G401.6 (cell line): ENCODE measurements around the gene ZSCAN2.

Experiments used
- FAIRE-seq: peaks from 2 replicates; lab custom pipeline; 2012; peaks lifted over from hg19 to GRCh38; lab: Jason Lieb, UNC

The ZSCAN2 gene

DNA sequence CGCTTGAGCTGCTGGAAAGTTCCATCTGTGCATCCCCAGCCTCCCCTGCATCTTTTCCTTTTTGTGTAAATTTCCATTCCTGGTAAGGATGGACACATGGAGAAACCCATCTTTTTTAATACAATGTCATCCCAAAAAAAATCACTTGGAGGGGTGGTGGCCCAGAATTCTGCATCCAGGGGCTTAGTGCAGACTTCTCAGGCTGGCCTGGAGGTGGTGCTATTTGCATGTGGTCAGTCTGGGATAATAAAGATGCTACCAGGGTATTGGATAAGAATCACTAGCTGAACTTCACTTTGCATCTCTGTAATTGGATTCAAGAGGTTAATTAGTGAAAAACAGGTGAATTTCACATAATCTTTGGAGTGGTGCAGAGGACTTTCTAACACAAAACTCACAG, 1.8 kb upstream of the ZSCAN2 start:
- no peak for FAIRE-seq

- FAIRE-seq = no peak
Measured at GRCh38 chr15:84599906-84600305, 903 bp upstream of the ZSCAN2 start.

GRCh38 chr15:84600331-84600686, 500 bp upstream of the ZSCAN2 start:
- peak; percentile 59 for FAIRE-seq

GRCh38 chr15:84601555-84601838, 688 bp downstream of the ZSCAN2 start:
- no peak for FAIRE-seq

- FAIRE-seq = no peak
Measured at GRCh38 chr15:84603630-84604379, 3.0 kb downstream of the ZSCAN2 start.

- FAIRE-seq = no peak
Measured at GRCh38 chr15:84604826-84605553, 4.2 kb downstream of the ZSCAN2 start.

DNA sequence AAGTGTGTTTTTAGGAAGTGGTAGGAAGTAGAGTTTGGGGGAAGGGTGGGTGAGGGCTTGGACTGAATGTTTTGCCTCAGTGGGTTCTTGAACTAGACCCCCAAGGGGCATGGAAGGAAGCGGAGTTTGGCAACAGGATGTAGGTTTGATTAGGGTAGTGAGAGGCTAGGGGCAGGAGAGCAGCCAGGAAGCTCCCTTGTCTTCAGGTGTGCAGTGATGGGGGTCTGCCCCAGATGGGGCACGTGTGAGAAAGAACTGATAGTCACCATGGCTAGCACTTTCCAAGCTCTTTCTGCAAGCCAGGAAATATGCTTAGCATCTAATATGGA, 4.7 kb downstream of the ZSCAN2 start:
- no peak for FAIRE-seq

DNA sequence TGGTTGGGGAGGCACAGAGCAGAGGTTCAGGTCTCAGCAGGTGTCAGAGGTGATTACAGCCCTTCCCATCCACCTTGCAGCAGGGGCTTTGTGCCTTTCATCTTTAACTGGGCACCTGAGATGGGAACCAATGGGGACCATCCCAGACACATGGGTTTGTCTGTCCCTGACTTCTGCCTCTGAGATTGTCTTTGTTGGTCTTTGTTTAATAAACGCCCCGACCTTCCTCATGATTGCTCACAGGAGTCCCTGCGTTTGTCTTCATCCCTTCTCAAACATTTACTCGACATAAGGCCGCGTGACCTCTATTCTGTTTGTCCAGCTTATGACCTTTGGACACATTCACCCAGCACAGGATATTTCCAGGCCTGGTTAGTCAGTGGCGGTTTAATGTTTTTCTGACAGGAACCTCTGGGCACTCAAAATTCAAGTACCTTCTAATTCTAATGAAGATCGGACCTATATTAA, 5.9 kb downstream of the ZSCAN2 start:
- FAIRE-seq = no peak

DNA sequence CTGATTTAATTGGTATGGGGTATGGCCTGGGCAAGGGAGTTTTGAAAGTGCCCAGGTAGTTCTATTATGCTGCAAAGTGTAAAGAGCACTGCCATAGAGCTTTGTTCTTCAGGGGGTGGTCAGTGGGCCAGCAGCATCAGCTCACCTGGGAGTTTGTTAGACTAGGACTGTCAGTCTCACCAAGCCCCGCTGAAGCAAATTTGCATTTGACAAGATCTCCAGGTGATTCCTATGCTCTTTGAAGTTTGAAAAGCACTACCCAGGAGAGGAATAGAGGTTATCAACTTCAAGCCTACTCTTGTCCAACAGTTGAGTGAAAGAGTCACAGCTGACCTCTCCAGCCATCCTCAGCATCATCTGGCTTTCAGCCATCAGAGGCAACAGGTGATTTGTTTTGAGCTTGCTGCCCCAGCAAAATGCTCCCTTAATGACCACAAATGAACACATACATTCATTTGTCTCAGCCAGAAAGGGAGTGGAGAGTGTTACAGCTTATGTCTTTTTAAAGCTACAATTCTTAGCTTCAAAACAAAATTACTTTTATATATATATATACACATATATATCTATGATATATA, 8.0 kb downstream of the ZSCAN2 start:
- FAIRE-seq = no peak

DNA sequence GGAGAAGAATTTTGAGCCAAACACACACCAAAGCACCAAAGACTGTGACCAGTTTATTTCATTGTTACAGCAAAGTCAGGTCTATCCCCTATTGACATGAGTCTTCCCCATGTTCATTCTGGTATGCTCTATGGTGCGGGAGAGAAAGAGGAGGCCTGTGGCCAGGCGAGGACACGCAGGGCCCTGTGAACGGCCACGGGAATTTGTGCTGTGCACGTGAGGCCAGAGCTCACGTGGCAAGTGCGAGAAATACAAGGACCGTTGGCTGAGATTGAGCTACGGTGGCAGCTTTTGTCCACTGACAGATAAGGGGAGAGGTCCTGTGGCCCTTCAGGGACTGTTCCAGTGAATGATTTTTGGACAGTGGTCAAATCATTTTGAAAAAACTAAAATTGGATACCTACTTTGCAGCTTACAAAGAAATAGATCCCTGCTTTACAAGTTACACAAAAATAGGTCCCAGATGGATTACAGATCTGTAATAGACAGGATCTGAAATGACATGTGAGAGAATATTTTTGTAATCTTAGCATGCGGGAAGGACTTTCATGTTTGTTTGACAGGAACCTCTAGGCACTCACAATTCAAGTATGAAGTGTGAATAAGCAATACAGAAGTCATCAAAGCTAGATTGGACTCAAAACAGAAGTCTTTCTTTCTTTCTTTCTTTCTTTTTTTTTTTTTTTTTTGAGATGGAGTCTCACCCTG, 9.2 kb downstream of the ZSCAN2 start:
- FAIRE-seq = no peak

DNA sequence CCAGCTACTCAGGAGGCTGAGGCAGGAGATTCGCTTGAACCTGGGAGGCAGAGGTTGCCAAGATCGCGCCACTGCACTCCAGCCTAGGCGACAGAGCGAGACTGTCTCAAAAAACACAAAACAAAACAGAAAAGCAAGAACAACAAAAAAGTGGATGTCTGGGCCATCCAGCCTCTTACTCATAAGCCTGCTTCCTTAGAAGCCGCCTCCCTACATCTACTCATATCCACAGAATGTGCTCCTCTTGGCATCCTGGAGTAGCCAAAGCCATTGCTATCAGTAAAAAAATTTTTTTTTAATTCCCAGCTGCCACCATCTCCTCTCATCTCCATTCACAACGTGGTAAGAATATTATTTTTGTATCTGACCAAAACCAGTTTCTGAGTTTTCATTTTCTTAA, 10.8 kb downstream of the ZSCAN2 start:
- no peak for FAIRE-seq

- no peak for FAIRE-seq
Measured at GRCh38 chr15:84616235-84616634, 15.4 kb downstream of the ZSCAN2 start.

- FAIRE-seq = no peak
Measured at GRCh38 chr15:84620626-84621025, 19.8 kb downstream of the ZSCAN2 start.

GRCh38 chr15:84621358-84621979, 20.7 kb downstream of the ZSCAN2 start:
- no peak for FAIRE-seq

GRCh38 chr15:84624359-84624758, 23.6 kb downstream of the ZSCAN2 start:
- no peak for FAIRE-seq

- no peak for FAIRE-seq
Measured at GRCh38 chr15:84625123-84625522, 24.3 kb downstream of the ZSCAN2 start.

DNA sequence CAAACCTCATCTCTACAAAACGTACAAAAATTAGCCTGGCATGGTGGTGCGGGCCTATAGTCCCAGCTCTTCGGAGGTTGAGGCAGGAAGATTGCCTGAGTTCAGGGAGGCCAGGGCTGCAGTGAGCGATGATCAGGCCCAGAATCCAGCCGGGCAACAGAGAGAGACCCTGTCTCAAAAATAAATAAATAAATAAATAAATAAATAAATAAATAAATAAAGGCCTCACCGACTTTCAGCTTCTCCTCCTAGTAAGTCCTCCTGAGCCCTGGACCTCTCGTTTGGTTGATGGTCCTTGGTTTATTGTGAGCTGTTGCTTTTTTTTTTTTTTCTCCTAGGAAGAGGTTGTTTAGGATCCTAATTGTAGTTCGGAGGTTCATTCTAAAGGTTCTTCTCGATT, 28.2 kb downstream of the ZSCAN2 start:
- no peak for FAIRE-seq

DNA sequence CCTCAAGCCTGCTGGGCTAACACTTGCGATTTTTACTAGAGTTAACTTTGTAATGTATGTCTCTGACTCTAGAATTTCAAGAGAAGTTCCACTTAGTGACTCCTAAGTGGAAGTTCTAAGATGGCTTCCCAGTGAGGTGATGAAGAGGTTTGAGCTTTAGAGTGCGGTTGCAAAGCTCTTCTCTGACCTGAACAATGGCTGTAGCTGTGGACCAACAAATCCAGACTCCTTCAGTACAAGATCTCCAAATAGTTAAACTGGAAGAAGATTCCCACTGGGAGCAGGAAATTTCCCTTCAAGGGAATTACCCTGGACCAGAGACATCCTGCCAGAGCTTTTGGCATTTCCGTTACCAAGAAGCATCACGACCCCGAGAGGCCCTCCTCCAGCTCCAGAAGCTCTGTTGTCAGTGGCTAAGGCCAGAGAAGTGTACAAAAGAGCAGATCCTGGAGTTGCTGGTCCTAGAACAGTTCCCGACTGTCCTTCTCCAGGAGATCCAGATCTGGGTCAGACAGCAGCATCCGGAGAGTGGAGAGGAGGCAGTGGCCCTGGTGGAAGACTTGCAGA, 31.0 kb downstream of the ZSCAN2 start:
- no peak for FAIRE-seq

- no peak for FAIRE-seq
Measured at GRCh38 chr15:84633311-84634227, 32.8 kb downstream of the ZSCAN2 start.

DNA sequence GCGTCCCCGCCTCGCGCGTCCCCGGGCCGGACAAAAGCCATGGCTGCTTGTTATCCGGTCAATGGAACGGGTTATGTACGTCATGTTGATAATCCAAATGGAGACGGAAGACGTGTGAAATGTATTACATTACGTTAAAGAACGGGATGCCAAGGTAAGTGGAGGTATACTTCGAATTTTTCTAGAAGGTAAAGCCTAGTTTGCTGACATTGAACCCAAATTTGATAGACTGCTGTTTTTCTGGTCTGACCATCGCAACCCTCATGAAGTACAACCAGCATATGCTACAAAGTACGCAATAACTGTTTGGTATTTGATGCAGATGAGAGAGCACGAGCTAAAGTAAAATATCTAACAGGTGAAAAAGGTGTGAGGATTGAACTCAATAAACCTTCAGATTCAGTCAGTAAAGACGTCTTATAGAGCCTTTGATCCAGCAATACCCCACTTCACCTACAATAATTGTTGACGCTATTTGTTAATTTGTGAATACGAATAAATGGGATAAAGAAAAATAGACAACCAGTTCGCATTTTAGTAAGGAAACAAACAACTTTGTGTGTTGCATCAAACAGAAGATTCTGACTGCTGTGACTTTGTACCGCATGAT, 33.5 kb downstream of the ZSCAN2 start:
- no peak for FAIRE-seq

- FAIRE-seq = peak; percentile 13
Measured at GRCh38 chr15:84638103-84638502, 37.3 kb downstream of the ZSCAN2 start.
